HepG2 (cell line): ENCODE measurements around the gene AXDND1. TPM values are rescaled to one million over a fixed set of nuclear protein-coding genes. Genes with fewer than 3 reads are reported as not detected.
"Not testable (repeated sequence)": the region's sequence is repeated elsewhere in the genome, so short reads cannot be mapped to it uniquely, and the experiment has no call there.

ENCODE experiments used
- ATAC-seq: fragments of 200-7000 bp; cut with Tn5 transposase; 3 replicates; pipeline ENCODE4 v1.9.1; 2020; ENCODE audit warnings: mild to moderate bottlenecking, moderate library complexity
- BruUV-seq: library from RNA; stranded (reverse); fragments of 400-500 nt; replicated peaks from 2 replicates; lab custom pipeline; 2021; lab: Mats Ljungman, UMichigan
- CTCF ChIA-PET: fragments of 300-600 bp; formaldehyde crosslinking; extraction: SDS; loops from one replicate; lab custom pipeline; 2021; ENCODE audit warnings: low total read pairs, inconsistent platforms, low intra/inter-chr PET ratio; lab: Yijun Ruan, JAX
- POLR2A ChIA-PET: fragments of 350-600 bp; sonication (Branson Sonifier 250); formaldehyde crosslinking; loops from one replicate; lab custom pipeline; 2020; ENCODE audit warnings: antibody characterized with exemption, inconsistent platforms; lab: Yijun Ruan, JAX
- DNase-seq: peaks from one replicate; pipeline ENCODE4 v3.0.0-alpha.2; 2015; ENCODE audit warnings: low spot score
- FAIRE-seq: peaks from 3 replicates; lab custom pipeline; 2011; peaks lifted over from hg19 to GRCh38; lab: Jason Lieb, UNC
- H2AFZ ChIP-seq: one replicate; pipeline ENCODE4 v1.6.1; 2011; ENCODE audit warnings: low read length, inconsistent platforms
- H3K27ac ChIP-seq: fragments of 300-600 bp; 3 replicates; pipeline ENCODE4 v1.8.0; 2011; ENCODE audit warnings: mixed run types, mild to moderate bottlenecking, mixed read lengths, low read length, inconsistent platforms; ENCODE audit not compliant: insufficient read depth; ENCODE audit errors: extremely low read length
- H3K27me3 ChIP-seq, 2 experiments: fragments of 200-600 bp in 1 of 2; 2 replicates in 1 of 2; 3 replicates in 1 of 2; pipeline versions ENCODE4 v1.6.0 to v1.8.0; 2011; ENCODE audit warnings: low read length in 2 of 2, mild to moderate bottlenecking in 2 of 2, moderate library complexity in 2 of 2, inconsistent platforms in 1 of 2; ENCODE audit not compliant: insufficient read depth in 2 of 2, control insufficient read depth in 1 of 2
- H3K36me3 ChIP-seq, 2 experiments: fragments of 200-600 bp in 1 of 2; replicated peaks in 1 of 2; 2 replicates in 1 of 2; 3 replicates in 1 of 2; pipeline versions ENCODE4 v1.5.1 to v1.8.0; 2011; ENCODE audit warnings: low read length in 2 of 2, inconsistent platforms in 1 of 2; ENCODE audit not compliant: insufficient read depth in 2 of 2, control insufficient read depth in 1 of 2
- H3K4me1 ChIP-seq: 2 replicates; pipeline ENCODE4 v1.5.1; 2012; ENCODE audit warnings: low read length, inconsistent platforms; ENCODE audit not compliant: insufficient read depth
- H3K4me2 ChIP-seq: 2 replicates; pipeline ENCODE4 v1.6.0; 2011; ENCODE audit warnings: low read depth, low read length, inconsistent platforms
- H3K4me3 ChIP-seq, 3 experiments: fragments of 200-600 bp in 1 of 3; sonication (generic), shearing (Covaris generic) in 1 of 3; replicated peaks in 1 of 3; 2 replicates each; pipeline ENCODE4 v1.5.1; 2011 to 2016; ENCODE audit warnings: low read length in 3 of 3, inconsistent platforms in 2 of 3, low read depth in 2 of 3, mild to moderate bottlenecking in 2 of 3, control low read depth in 1 of 3, mixed read lengths in 1 of 3; ENCODE audit not compliant: insufficient read depth in 1 of 3
- H3K79me2 ChIP-seq: one replicate; pipeline ENCODE4 v1.6.1; 2011; ENCODE audit warnings: low read length, inconsistent platforms; ENCODE audit not compliant: insufficient read depth
- H3K9ac ChIP-seq: 2 replicates; pipeline ENCODE4 v1.6.0; 2011; ENCODE audit warnings: mild to moderate bottlenecking, low read depth, low read length, inconsistent platforms; ENCODE audit not compliant: insufficient read depth
- H3K9me3 ChIP-seq: 2 replicates; pipeline ENCODE4 v1.5.1; 2012; ENCODE audit warnings: mild to moderate bottlenecking, low read length
- H4K20me1 ChIP-seq: 2 replicates; pipeline ENCODE4 v1.6.0; 2011; ENCODE audit warnings: inconsistent platforms, mild to moderate bottlenecking, low read length, moderate library complexity; ENCODE audit not compliant: insufficient read depth
- FOSL1 ChIP-seq: sonication (generic); formaldehyde crosslinking; IDR thresholded peaks from 2 replicates; pipeline ENCODE4 v1.9.0; 2021; ENCODE audit warnings: missing genetic modification reagents, borderline replicate concordance
- KLF9 ChIP-seq: IDR thresholded peaks from 2 replicates; pipeline ENCODE4 v1.6.1; 2016; ENCODE audit warnings: low read depth
- LCORL ChIP-seq, 2 experiments: fragments of 450-650 bp in 1 of 2; sonication (generic) in 1 of 2; formaldehyde crosslinking in 1 of 2; IDR thresholded peaks; 2 replicates each; pipeline versions ENCODE4 v1.5.0 to v1.6.1; 2017 to 2020; ENCODE audit warnings: antibody characterized with exemption in 1 of 2, missing genetic modification reagents in 1 of 2
- WGBS: methylation state at CpG from one replicate; pipeline ENCODE4 v1.1.6; 2017; ENCODE audit warnings: low lambda C conversion rate; 5-methylcytosine and 5-hydroxymethylcytosine counted together
- in situ Hi-C: cut with HindIII; loops from 2 replicates; pipeline ENCODE4 v1.10.0; 2017; ENCODE audit warnings: low pct_unique_long_range_greater_than_20kb; ENCODE audit not compliant: extremely low pct_ligation_motif_present
- intact Hi-C: fragments of 100-400 bp; cut with micrococcal nuclease; formaldehyde crosslinking; loops from one replicate; pipeline ENCODE4 v1.10.0; 2022; ENCODE audit not compliant: unreplicated experiment
- polyA plus RNA-seq, 8 experiments: library from polyadenylated mRNA; depleted of rRNA in 3 of 8; stranded (reverse) in 7 of 8; unstranded in 1 of 8; fragments of >200 nt; fragmentation: Illumina TruSeq in 4 of 8; extraction: Trizol in 4 of 8; gene quantifications; 2 replicates each; pipeline versions ENCODE4 v1.2.1 to v1.2.3, GENCODE V29; 2011 to 2016; ENCODE audit warnings: low read depth in 4 of 8, missing spikeins in 1 of 8, mixed read lengths in 1 of 8; ENCODE audit not compliant: insufficient read depth in 1 of 8
- total RNA-seq, 5 experiments: library from RNA; depleted of rRNA; stranded (reverse); fragments of >200 nt; fragmentation: Illumina TruSeq; extraction: Trizol; gene quantifications; 2 replicates each; pipeline ENCODE4 v1.2.3, GENCODE V29; 2016; ENCODE audit warnings: low read depth in 1 of 5
- TF ChIP-seq, protein P1 (sequence below): sonication (generic); formaldehyde crosslinking; IDR thresholded peaks from 2 replicates; pipeline ENCODE4 v1.5.0; 2020; ENCODE audit warnings: mild to moderate bottlenecking, missing genetic modification reagents

Gene AXDND1
- total and polyA plus RNA-seq, 2 of the 13 experiments (the other 11 are each of a cell fraction or from before 2014, with no cell fraction given) = 0.15 to 0.40 TPM

GRCh38 chr1:179353546-179353945 is 12.2 kb upstream of the AXDND1 start (continued):
- no peak for TF ChIP-seq KLF9 (CRISPR knock-in tag)
- no peak for TF ChIP-seq FOSL1 (CRISPR knock-in tag)
- no peak for TF ChIP-seq LCORL (IDR thresholded peaks at IDR 0.05)
- no peak for TF ChIP-seq LCORL (CRISPR knock-in tag; IDR thresholded peaks at IDR 0.05)
- TF ChIP-seq, protein P1, sequence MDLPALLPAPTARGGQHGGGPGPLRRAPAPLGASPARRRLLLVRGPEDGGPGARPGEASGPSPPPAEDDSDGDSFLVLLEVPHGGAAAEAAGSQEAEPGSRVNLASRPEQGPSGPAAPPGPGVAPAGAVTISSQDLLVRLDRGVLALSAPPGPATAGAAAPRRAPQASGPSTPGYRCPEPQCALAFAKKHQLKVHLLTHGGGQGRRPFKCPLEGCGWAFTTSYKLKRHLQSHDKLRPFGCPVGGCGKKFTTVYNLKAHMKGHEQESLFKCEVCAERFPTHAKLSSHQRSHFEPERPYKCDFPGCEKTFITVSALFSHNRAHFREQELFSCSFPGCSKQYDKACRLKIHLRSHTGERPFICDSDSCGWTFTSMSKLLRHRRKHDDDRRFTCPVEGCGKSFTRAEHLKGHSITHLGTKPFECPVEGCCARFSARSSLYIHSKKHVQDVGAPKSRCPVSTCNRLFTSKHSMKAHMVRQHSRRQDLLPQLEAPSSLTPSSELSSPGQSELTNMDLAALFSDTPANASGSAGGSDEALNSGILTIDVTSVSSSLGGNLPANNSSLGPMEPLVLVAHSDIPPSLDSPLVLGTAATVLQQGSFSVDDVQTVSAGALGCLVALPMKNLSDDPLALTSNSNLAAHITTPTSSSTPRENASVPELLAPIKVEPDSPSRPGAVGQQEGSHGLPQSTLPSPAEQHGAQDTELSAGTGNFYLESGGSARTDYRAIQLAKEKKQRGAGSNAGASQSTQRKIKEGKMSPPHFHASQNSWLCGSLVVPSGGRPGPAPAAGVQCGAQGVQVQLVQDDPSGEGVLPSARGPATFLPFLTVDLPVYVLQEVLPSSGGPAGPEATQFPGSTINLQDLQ (CRISPR knock-in tag) = no peak

DNA sequence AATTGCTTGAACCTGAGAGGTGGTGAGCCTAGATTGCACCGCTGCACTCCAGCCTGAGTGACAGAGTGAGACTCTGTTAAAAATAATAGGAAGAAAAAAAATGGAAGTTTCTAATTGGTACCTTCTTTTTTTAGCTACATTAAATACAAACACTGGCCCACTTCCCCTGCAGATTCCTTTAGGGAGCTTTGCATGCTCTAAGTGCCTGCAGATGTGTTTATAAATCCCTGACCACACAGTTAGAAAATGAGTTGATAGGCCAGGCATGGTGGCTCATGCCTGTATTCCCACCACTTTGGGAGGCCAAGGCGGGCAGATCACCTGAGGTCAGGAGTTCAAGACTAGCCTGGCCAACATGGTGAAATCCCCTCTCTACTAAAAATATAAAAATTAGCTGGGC is 4.1 kb upstream of the AXDND1 start:
- WGBS = 86% methylated on average over 2 of the region's 2 CpGs
- DNase-seq, H2AFZ ChIP-seq, H3K27ac ChIP-seq, intact Hi-C loops, H4K20me1 ChIP-seq, H3K9ac ChIP-seq, H3K36me3 ChIP-seq, POLR2A ChIA-PET, CTCF ChIA-PET, H3K9me3 ChIP-seq, H3K27me3 ChIP-seq, H3K4me3 ChIP-seq, FAIRE-seq, BruUV-seq, H3K79me2 ChIP-seq, H3K4me2 ChIP-seq, ATAC-seq: not testable (repeated sequence)
- in situ Hi-C loops = loop anchor here (10.0 to 25.0 kb wide), 2 partner anchors 277 to 599 kb away; partner anchors contain the start of gene TOR3A
- H3K4me1 ChIP-seq = peaks cover 18% of the 10 kb centered on the region; the same call in 1 of the 2 replicates
